ENCODE measurements around the gene ATF5. TPM values are rescaled to one million over a fixed set of nuclear protein-coding genes. Genes with fewer than 3 reads are reported as not detected.
"Not testable (repeated sequence)": the region's sequence is repeated elsewhere in the genome, so short reads cannot be mapped to it uniquely, and the experiment has no call there.

ATF5 gene
- total and polyA plus RNA-seq, 12 donors, result 6.4 to 33.8 (median 9.9) TPM

- peaks cover 0 to 41% (median 17%) of the 10 kb centered on the region in 9 donors for H3K4me1 ChIP-seq
- intact Hi-C loops (cut with DNase I), result loop anchor here in 1 of 10 donors (1.0 kb wide), 1 partner anchor 35 kb away; no protein-coding TSS in a partner anchor
- no peak for TF ChIP-seq CTCF (IDR thresholded peaks at IDR 0.05)
- H3K27ac ChIP-seq, result no peak overlapping the region
- H3K36me3 ChIP-seq, result no peaks in the 10 kb centered on the region
- no peak overlapping the region for H3K4me3 ChIP-seq
- no peaks in the 10 kb centered on the region for H3K9me3 ChIP-seq
- peaks cover 0 to 17% (median 6%) of the 10 kb centered on the region in 7 donors for H3K27me3 ChIP-seq
- 78 to 79% methylated on average over 11 of the region's 11 CpGs for WGBS, 2 donors
- ATAC-seq (no peak), DNase-seq (no peak)
These were observed 25.9 kb downstream of the ATF5 start for GRCh38 chr19:49954933-49955332.

- intact Hi-C loops (cut with DNase I), result no loop called here
- DNase-seq (no peak), ATAC-seq (no peak)
- Histone ChIP-seq H3K27me3 (peaks cover 0 to 17% (median 6%) of the 10 kb centered on the region in 7 donors), H3K4me1 (peaks cover 0 to 41% (median 17%) of the 10 kb centered on the region in 9 donors), H3K4me3 (no peak overlapping the region), H3K9me3 (no peaks in the 10 kb centered on the region), H3K36me3 (no peaks in the 10 kb centered on the region), H3K27ac (no peak overlapping the region)
- TF ChIP-seq CTCF (IDR thresholded peaks at IDR 0.05), result no peak
- WGBS, 2 donors, result 66% methylated on average over 9 of the region's 9 CpGs
These were observed 27.1 kb downstream of the ATF5 start for GRCh38 chr19:49956115-49956495.

GRCh38 chr19:49957262-49957915 is 28.4 kb downstream of the ATF5 start:
- H3K27me3 ChIP-seq, result peaks cover 0 to 13% (median 6%) of the 10 kb centered on the region in 7 donors
- no peak overlapping the region for H3K4me3 ChIP-seq
- intact Hi-C loops (cut with DNase I), result no loop called here
- 90 to 92% methylated on average over 10 of the region's 10 CpGs for WGBS, 2 donors
- no peaks in the 10 kb centered on the region for H3K36me3 ChIP-seq
- DNase-seq (no peak), ATAC-seq (no peak)
- H3K9me3 ChIP-seq, result no peaks in the 10 kb centered on the region
- TF ChIP-seq CTCF (IDR thresholded peaks at IDR 0.05), result no peak
- no peak overlapping the region for H3K27ac ChIP-seq
- H3K4me1 ChIP-seq, result peaks cover 0 to 45% (median 17%) of the 10 kb centered on the region in 9 donors

- H3K36me3 ChIP-seq; intact Hi-C loops (cut with DNase I); H3K9me3 ChIP-seq; DNase-seq; ATAC-seq; H3K27ac ChIP-seq; H3K4me3 ChIP-seq: not testable (repeated sequence)
- Histone ChIP-seq H3K27me3 (peaks cover 0 to 13% (median 6%) of the 10 kb centered on the region in 7 donors), H3K4me1 (peaks cover 0 to 38% (median 17%) of the 10 kb centered on the region in 9 donors)
- 50 to 61% methylated on average over 8 to 9 of the region's 9 CpGs for WGBS, 2 donors
These were observed 29.1 kb downstream of the ATF5 start for GRCh38 chr19:49958144-49958543.

- Histone ChIP-seq H3K4me1 (peaks cover 0 to 34% (median 17%) of the 10 kb centered on the region in 9 donors), H3K27me3 (peaks cover 0 to 13% (median 6%) of the 10 kb centered on the region in 7 donors)
- WGBS, 2 donors, result 55 to 63% methylated on average over 9 to 13 of the region's 13 CpGs
- peak in 1 of 8 donors; percentile 48 for ATAC-seq
- H3K9me3 ChIP-seq; intact Hi-C loops (cut with DNase I); H3K36me3 ChIP-seq; H3K27ac ChIP-seq; H3K4me3 ChIP-seq; DNase-seq: not testable (repeated sequence)
These were observed 29.6 kb downstream of the ATF5 start for GRCh38 chr19:49958596-49958995.

GRCh38 chr19:49959892-49960291 is 30.9 kb downstream of the ATF5 start:
- H3K27ac ChIP-seq; intact Hi-C loops (cut with DNase I): not testable (repeated sequence)

GRCh38 chr19:49960980-49961379 is 32.0 kb downstream of the ATF5 start, which contains the start of gene SIGLEC11:
SIGLEC11 (minus strand) TSS chr19:49961172; CDS start chr19:49961081, 91 bp downstream.
- DNase-seq; intact Hi-C loops (cut with DNase I); H3K36me3 ChIP-seq; H3K9me3 ChIP-seq; H3K27ac ChIP-seq: not testable (repeated sequence)
- ATAC-seq, result peak; percentile 33 to 76 (median 60)
- Histone ChIP-seq H3K27me3 (peaks cover 0 to 13% (median 6%) of the 10 kb centered on the region in 7 donors), H3K4me1 (peaks cover 0 to 15% (median 0%) of the 10 kb centered on the region in 9 donors), H3K4me3 (peak within 1 kb of the TSS in 1 of 10 donors; percentile 9)
- WGBS, 2 donors, result 47 to 49% methylated on average over 5 of the region's 10 CpGs

More at GRCh38 chr19:49959892-49960291, 30.9 kb downstream of the ATF5 start:
- whole genome bisulfite sequencing, 2 donors, result 20% methylated on average over 1 of the region's 12 CpGs; no CpG with 5 or more reads in 1 of the 2 donors
- H3K36me3 ChIP-seq, H3K4me3 ChIP-seq, DNase-seq, H3K9me3 ChIP-seq: not testable (repeated sequence)
- H3K27me3 ChIP-seq, result peaks cover 0 to 13% (median 6%) of the 10 kb centered on the region in 7 donors
- peak in 2 of 8 donors; percentile 13 to 23 for ATAC-seq
- H3K4me1 ChIP-seq, result peaks cover 0 to 21% (median 4%) of the 10 kb centered on the region in 9 donors

Data from heart right ventricle (tissue), 16 donors.